ENCODE data around the gene CHST15.
"Not testable (repeated sequence)": the region's sequence is repeated elsewhere in the genome, so short reads cannot be mapped to it uniquely, and the experiment has no call there.

Gene CHST15

DNA sequence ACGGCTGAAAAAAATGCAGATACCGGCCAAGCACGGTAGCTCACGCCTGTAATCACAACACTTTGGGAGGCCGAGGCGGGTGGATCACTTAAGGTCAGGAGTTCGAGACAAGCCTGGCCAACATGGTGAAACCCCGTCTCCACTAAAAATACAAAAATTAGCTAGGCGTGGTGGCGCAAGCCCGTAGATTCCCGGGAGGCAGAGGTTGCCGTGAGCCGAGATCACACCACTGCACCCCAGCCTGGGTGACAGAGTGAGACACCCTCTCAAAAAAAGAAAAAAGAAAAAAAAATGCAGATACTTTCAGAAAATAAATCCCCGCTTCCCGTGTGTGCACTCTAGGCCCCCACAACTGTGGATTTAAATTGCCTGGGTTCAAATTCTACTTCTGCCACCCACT, 2.4 kb upstream of the CHST15 start:
- not testable (repeated sequence) for DNase-seq

DNA sequence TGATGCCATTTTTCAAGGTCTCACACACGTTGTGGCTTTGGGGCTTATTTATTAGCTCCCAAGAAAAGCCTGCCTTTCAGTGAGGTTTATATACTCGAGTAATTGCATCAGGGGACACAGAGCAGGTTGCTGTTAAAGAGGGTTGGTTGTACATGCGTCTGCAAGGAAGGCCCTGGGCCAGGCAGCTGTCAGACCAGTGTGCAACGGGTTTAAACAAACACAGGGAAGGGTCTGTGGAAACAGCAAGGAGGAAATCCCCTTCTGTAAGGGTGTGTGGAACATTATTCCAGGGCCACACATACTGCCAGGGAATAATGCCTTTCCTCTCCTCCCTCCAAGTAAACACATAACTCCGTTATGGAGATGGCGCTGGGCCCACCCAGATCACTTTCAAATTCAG, 1.7 kb upstream of the CHST15 start:
- DNase-seq, result no peak

DNA sequence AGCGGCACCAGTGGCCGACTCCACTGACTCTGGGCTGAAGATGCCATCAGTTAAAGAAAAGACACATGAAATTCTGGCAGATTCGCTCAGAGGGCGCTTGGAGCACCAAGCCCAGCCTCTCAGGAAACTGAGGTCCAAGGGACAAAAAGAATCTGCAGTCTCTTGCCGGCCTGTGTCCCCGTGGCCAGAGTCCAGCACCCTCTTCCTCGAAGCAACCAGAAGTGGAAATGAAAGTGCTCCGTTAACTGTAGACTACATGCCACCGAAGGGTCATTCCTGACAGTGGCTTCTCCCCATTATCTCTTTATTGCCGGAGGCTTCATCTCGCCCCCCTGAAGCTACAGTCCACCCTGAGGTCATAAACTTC, 1.0 kb upstream of the CHST15 start:
- DNase-seq, result no peak

DNA sequence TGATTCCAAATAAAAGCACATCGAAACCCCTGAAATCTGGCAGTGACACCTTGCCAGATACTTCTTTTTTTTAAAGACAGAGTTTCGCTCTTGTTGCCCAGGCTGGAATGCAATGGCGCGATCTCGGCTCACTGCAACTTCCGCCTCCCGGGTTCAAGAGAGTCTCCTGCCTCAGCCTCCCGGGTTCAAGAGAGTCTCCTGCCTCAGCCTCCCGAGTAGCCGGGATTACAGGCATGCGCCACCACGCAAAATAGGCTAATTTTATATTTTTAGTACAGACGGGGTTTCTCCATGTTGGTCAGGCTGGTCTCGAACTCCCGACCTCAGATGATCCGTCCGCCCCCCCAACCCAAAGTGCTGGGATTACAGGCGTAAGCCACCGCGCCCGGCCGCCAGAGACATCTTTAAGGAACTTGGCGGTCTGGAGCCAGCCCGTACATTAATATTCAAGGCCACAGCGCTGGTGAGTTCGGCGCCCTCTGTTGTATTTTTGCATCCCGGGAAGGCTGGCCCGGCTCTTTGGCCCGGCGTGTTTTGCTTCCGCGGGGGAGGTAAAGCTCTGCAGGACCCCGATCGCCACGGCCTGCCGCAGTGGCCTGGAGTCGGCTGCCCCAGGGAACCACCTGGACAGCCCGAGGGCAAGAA, 498 bp upstream of the CHST15 start:
- DNase-seq, result not testable (repeated sequence)

DNA sequence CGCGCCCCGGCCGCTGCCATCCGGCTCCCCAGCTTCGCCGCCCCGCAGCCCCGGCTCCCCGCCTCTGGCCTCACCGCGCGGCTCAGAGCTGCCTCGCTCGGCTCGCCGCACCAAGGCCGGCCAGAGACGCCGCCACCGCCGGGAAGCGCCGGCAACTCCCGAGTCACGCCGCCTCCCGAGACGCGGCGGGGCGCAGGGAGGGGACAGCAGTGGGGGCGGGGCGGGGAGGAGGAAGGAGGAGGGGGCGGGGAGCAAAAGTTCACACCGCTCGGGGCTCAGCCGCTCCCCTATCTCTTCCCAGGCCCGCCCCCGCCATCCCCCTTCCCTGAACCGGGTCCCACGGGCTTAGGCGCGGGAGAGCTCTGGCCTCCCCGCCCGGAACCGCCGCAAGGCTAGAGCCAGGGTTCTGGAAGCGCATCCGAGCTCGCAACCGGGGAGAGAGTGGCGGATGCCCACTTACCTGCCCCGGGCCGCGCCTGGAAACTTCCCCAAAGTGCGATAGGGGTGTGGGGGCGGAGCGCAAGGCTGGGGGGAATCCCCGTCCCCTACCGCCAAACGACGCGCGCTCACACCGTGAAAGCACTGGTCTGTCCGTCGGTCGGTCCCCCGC, 1.0 kb downstream of the CHST15 start:
- DNase-seq, result peak in 1 of 2 experiments; percentile 47

DNA sequence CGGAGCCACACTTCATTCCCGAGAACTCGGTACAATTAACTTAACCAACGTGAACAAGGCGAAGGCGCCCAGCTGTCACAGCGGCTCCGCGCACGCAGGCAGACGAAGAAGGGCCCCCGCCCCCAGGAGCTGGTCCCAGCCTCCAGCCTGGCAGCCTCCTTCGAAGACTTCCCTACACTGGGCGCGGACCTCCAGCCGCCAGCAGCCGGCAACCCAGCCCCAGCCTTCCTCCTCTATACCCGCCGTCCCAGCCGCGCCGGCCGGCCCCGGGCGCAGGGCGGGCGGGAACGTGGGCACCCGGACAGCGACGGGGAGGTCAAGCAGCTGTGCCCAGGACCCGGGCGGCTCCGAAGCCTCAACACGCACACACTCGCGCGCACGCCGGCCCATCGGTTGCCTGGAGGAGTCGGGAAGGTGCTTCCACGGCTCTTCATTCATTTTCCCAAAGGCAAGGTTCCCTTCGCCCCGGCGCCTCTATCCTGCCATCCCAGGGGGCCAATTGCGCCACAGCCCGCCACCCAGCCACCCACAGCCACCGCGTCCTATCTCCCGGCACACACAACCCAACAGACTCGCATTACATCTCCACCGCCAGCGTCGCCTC, 1.6 kb downstream of the CHST15 start:
- no peak for DNase-seq

DNA sequence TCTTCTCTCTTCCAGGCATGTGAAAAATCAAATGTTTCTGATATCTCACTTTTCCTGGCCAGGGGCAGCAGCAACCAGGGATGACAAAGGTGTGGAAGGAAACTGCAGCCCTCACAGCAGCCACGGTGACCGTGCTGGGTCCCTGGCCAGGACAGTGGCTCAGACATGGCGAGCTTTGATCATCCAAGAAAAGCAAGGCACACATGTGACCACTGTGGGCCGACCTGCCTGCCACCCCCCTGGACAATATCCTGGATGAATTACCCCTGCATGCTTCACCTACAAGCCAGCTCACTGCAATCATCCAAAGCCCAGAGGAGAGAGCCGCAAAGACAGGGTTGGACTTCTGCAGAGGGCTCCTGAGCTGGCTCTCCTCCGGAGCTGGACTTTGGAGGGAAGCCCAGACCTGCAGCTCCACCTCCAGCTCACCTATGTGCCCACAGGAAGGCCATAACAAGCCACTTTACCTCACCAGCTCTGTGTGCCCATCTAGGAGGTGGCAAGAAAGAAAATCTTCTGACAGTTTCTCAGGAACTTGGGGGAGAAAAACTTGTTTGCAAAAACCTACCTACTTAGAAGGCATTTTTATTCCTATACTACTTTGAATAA, 2.7 kb downstream of the CHST15 start:
- no peak for DNase-seq

DNA sequence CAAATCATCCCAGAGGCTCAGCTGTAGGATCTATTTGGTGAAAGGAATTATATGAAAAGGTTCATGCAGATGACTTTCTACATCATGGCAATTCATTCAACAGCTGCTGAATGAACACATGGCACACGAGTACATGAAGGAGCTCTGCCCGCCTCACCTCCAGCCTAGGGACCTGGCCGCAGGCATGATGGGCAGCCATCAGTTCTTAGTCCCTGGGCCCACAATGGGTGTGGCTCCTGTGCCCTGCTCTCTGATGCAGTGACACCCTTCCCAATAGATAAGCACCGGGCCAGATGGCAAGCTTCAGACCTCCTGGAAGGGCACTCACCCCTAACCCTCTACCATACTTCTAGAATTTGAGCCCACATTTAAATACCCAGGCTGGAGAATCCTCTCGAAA, 3.5 kb downstream of the CHST15 start:
- no peak for DNase-seq

DNA sequence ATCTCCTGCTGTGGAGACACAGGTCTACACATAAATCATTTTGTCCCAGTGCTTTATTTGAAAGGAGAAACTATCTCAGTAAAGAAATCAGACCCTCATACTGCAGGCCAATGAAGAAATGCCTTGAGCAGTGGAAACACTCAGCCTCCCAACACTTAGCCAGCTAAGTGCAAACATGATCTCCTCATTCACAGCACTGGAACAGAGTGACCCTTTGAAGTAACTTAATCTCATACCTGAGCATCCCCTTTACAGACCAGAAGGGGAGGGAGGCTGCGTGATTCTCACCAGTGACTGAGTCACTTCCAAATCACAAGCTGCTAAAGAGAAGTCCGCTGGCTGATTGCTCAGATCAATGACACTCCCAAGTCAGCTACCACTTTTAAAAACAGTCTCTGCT, 4.5 kb downstream of the CHST15 start:
- DNase-seq, result no peak

DNA sequence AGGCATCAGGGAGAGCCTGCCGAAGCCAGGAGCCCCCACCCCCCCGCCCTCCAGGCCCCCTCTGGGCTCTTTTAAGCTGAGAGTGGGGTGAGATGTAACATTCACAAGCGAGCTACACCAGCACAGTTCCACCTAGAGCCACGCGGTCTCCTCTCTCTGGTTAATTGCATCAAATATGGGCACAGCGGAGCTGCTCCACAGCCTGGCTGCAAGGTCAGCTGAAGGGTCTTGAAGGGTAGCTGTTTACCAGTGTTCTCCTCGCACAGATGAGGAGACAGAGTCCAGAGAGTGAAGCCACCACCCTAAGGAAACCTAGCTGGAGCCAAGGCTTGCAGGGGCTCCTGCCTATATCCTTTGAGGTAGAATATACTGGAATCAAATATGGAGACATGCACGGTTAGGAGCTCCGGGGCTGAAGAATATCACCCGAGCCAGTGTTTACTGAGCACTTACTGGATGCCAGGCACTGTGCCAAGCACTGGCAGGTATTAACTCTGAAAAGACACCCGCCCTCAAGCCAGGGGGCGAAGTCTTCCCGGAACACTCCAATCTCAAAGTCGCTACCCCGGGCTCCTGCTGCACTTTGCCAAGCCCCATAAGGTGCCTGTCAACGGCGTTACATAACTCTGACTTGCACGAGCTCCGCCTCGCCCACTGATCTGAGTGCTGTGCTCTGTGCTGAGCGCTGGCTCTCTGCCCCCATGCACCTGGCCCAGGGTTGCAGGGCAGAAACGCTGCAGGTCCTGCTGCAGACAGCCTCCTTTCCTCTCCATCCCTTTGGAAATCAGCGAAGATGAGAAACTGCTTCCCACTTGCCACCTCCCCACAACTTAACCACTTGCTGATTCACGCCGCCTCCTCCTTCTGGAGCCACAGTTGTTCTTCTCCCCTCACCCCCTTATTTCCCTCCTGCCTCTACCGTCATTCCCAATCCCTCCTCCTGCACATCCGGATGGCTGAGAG, 5.4 kb downstream of the CHST15 start:
- DNase-seq, result no peak

DNA sequence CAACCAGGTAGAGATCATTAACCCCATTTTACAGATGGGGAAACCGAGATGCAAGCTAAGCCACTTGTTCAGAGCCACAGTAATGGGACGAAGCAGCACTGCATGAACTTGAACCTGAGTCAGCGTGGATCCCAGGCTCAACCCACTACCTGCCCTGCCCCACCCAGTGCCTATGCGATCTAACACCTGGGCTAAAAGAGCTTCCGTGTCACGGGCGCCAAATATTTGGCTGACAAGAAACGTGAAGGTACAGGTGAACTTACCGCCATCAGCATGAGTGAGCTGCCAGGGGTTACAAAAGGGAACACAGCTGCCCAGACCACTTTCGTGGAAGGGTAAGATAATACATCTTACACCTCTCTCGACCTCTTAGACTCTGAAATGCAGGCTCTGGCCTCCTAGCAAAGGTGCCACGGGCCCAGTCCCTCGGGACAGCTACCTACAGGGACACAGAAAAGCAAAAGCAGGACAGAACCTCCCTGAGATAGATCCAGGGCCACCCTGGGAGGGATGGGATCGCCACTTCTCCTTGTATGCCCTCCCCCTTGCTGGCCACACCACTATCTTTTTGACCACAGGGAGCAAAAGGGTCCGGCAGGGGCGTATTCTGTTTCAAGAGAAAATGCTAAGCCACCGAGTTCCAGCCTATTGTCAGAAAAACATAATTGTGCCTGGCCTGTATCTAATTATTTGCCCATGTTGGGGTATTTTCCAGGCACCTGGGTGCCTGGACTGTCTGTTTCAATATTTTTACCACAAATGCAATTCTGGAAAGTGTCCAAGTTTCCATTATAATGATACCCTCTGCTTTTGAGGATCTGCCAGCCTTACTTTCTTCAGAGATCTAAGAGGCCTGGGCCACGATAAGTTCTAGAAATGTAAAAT, 6.4 kb downstream of the CHST15 start:
- no peak for DNase-seq

DNA sequence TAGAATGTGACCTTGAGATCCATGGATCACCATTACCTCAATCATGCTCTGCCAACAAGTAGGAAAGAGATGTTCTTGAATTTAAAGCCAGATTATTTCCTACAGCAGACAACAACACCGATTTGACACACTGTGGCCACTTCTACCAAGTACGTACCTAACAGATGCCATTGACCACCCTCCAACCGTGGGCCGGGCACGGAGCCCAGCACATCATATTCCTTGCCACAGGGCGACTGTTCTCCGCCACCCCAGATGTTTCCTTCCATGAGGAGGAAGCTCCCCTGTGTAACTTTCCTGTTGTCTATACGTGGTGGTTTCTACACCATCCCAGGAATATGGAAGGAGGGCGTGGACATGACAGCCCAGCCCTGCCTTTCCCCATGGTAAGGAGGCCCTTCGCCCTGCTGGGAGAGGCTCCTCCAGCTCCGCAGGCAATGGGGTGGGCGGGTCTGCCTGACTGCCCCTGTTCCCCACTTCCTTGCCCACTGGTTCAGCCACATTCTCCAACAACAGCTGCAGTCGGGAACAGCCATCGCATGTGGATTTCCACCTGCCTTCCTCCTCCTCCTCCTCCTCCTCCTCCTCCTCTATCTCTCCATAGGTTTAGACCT, 7.2 kb downstream of the CHST15 start:
- no peak for DNase-seq

DNA sequence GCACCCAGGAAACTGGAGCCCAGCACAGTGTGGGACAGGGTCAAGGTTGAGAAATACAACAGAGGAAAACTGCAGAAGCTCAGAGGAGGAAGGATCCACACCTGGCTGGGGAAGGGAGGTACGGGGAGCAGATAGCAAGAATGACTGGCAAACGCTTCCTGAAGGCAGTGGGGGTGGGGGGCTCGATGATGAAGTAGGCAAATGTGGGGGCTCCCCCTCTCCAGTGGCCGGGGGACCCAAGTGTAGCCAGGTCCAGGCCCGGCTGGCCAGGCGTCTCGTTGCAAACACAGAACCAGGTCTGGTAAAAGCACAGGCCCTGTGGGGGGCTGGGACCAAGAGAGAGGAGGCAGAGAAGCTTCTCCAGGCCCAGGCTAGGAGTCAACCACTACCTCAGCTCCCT, 7.7 kb downstream of the CHST15 start:
- no peak for DNase-seq

DNA sequence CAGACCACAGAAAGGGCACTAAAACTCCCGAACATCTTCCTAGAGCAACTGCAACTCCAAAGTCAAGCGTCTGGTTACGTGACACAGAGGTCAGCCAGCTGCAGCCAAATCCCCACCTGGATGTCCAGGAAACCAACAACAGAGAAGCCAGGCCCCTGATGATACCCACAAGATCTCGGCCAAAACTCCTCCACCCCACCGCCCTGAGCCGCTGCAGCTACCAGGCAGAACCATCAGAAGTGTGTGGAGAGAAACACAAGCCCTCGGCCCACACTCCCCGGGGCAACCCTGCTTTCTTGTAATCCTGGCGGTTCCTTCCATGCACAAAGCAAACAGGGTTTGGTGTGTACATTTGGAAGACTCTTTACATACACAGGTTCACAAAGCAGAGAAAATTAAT, 8.7 kb downstream of the CHST15 start:
- DNase-seq, result no peak

DNA sequence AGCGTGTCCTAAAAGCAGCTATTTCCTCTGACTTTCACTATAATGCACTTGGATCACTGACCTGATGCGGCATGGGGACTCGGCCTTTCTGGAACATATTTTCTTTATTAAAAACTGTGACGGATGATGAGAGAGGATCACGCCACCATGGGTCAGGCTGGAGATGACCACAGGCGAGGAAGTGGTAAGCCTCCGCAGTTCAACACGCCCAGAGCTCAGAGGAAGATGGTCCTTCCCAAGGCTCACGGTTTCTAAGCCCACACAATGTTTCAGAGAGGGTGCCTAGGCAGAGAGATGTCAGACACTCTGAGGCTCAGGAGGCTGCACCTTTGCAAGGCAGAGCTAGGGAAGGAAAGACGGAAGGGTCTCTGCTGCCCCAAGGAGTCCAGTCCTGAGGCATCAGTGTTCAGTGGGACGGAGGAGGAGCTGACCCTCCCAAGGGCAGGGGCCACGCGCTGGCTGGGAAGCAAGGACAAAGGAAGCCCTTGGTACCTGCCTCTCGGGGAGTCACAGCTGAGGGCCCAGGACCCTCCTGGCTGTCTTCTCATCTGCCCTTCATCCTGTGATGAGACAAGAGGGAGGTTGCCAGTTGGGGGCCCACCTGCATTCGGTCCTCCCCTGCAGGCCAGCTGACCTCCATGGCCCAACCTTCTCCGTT, 9.5 kb downstream of the CHST15 start:
- no peak for DNase-seq

DNA sequence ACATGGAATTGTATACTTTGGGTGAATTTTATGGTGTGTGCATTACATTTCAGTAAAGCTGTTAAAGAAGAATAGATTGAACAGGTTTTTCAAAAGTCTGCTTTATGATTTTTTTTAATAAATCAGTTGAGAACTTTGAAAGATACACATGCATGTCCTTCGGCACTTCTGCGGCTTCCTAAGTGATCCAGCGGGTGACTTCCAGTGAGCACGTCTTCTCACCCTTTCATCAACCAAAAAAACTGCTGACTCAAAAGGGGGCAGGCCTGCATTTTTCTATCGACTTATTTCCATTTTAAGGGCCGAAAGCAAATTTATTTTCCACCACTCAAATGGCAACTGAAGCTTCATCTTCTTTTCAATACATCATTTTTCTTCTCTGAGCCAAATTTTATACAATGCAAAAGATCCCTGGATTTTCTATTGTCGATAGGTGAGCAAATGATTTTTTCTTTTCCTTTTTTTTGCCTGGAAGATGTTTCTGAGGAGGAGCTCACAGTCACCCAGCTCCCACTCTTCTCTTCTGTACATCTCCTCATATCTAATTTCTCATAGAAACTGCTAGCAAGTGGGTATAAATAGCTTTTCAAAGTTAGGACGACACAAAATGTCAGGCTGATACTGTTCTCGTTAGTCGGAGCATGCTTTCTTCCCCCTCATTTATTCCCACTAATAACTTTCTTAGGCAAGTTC, 10.2 kb downstream of the CHST15 start:
- no peak for DNase-seq

DNA sequence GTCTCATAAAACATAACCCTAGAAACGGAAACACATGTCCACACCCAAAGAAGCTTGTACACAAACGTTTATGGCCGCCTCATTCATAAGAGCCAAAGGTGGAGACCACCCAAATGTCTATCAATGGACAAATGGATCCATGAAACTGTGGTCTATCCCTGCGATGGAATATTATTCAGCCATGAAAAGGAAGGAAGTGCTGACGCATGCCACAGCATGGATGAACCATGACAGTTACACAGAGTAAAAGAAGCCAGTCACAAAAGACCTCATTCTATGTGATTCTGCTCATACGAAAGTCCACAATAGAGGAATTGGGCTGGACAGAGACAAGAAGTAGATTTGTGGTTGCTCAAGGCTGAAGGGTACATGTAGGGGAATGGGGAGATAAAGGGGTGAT, 10.8 kb downstream of the CHST15 start:
- DNase-seq, result no peak

DNA sequence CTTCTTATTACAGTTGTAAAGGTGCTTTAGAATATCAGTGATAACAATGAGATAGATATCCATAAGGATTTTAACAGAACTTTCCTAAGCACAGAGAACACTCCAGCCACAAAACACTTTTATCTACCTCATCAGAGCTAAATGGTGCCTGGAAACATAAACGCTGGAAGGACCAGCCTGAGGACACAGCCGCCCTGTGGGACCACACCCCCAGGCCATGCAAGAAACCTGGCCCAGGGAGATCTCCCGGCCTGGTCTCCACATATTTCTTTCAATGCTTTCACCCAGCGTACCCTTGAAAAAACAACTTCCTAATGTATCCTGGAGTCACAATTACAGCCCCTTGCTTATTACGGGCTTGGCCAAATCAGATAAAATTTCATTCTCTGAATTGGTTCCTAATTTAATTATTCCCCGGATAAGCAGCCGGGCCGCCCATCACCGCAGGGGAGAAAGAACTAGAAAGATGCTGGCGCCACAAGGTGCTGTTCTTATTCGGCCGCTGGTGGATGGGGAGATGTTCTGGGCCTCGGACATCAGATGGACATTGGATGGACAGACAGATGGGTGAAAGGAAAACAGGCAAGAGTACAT, 11.8 kb downstream of the CHST15 start:
- DNase-seq, result no peak

DNA sequence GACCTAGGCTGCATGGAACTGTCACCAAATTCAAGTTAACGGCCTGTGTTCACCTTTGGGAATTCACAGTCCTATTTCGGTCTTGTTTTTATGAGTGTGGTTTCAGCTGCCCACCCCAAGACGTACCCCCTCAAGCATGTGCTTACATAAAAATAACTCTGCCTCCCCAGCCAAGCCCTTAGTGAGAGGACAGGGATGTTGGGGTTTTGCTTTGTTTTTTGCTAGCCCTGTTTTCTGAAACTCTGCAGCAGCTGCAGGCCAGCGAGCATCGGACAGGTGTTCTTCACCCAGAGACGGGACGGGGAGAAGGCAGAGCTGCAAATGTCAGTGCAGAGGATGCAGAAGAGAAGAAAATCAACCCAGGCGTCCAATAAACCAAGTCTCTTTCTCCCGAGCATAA, 13.5 kb downstream of the CHST15 start:
- no peak for DNase-seq

DNA sequence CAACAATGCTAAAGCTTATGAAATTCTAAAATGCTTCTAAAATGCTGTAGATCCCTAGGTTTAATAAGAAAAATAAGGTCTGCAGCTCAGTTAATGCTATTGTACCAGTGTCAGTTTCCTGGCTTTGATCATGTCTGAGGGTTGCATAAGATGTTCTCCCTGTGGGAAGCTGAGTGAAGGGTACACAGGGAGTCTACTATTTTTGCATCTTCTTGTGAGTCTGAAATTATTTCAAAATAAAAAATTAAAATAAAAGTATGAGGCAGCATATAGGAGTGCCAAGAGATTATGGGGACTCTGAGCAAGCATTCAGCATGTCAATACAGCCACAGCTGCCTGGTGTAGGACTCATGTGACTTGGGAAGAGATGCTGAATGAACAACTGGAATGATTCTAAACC, 14.7 kb downstream of the CHST15 start:
- DNase-seq, result no peak

Data from SW 1271 (cell line).